OCI-LY3 (cell line): ENCODE results near the gene ELAVL2.

ENCODE experiments used
- H2AFZ ChIP-seq: fragments of 200-600, 300-600 bp; shearing (Covaris generic); 2 replicates; pipeline ENCODE4 v1.6.0; 2014; ENCODE audit warnings: antibody characterized with exemption, low read depth, low read length
- H3K27ac ChIP-seq: fragments of 200-600, 300-600 bp; sonication (generic); 2 replicates; pipeline ENCODE4 v1.5.1; 2014; ENCODE audit warnings: mild to moderate bottlenecking, low read length, moderate library complexity, mixed read lengths
- H3K27me3 ChIP-seq: fragments of 200-600, 300-600 bp; sonication (generic); 2 replicates; pipeline ENCODE4 v1.6.1; 2014; ENCODE audit warnings: low read depth, low read length, mixed read lengths
- H3K36me3 ChIP-seq: fragments of 200-600, 300-600 bp; sonication (generic); replicated peaks from 2 replicates; pipeline ENCODE3; 2014; ENCODE audit warnings: low read depth, low read length, mixed read lengths
- H3K4me1 ChIP-seq: fragments of 300-600, 200-600 bp; sonication (generic); 2 replicates; pipeline ENCODE4 v1.6.1; 2014; ENCODE audit warnings: low read length, mixed read lengths
- H3K4me2 ChIP-seq: fragments of 200-600, 300-600 bp; sonication (generic); 2 replicates; pipeline ENCODE4 v1.6.1; 2014; ENCODE audit warnings: low read length, mixed read lengths
- H3K4me3 ChIP-seq: fragments of 300-600, 200-600 bp; sonication (generic); 2 replicates; pipeline ENCODE4 v1.5.1; 2014; ENCODE audit warnings: antibody characterized with exemption, mild to moderate bottlenecking, low read length, moderate library complexity
- H3K79me2 ChIP-seq: fragments of 300-600, 200-600 bp; shearing (Covaris generic); 2 replicates; pipeline ENCODE4 v1.6.1; 2014; ENCODE audit warnings: mild to moderate bottlenecking, low read length, mixed read lengths
- H3K9ac ChIP-seq: fragments of 300-600, 200-600 bp; shearing (Covaris generic); 2 replicates; pipeline ENCODE4 v1.6.0; 2014; ENCODE audit warnings: mild to moderate bottlenecking, low read length, moderate library complexity
- H3K9me3 ChIP-seq: fragments of 200-600, 300-600 bp; shearing (Covaris generic); 2 replicates; pipeline ENCODE4 v1.6.1; 2014; ENCODE audit warnings: low read length, mixed read lengths; ENCODE audit not compliant: insufficient read depth
- H4K20me1 ChIP-seq: fragments of 200-600, 300-600 bp; sonication (generic); 2 replicates; pipeline ENCODE4 v1.6.1; 2016; ENCODE audit warnings: low read length, mixed read lengths; ENCODE audit not compliant: insufficient read depth
- CTCF ChIP-seq: fragments of 200-600, 300-600 bp; sonication (generic); IDR thresholded peaks from 2 replicates; pipeline ENCODE4 v1.5.1; 2014; ENCODE audit warnings: antibody characterized with exemption, low read length, low read depth
- EZH2phosphoT487 ChIP-seq: fragments of 200-600 bp; shearing (Covaris generic); IDR thresholded peaks from 2 replicates; pipeline ENCODE4 v1.6.1; 2018; ENCODE audit warnings: antibody characterized with exemption, mixed run types, low read depth

ELAVL2 gene

GRCh38 chr9:23783509-23783908 is 42.5 kb downstream of the ELAVL2 start:
- Histone ChIP-seq H3K36me3 (no peaks in the 10 kb centered on the region), H3K9me3 (no peaks in the 10 kb centered on the region), H3K9ac (no peak overlapping the region)

GRCh38 chr9:23779220-23779619 is 46.8 kb downstream of the ELAVL2 start:
- H2AFZ ChIP-seq, result no peak overlapping the region
- H3K27ac ChIP-seq, result no peak overlapping the region
- no peaks in the 10 kb centered on the region for H3K79me2 ChIP-seq
- no peaks in the 10 kb centered on the region for H3K9me3 ChIP-seq
- TF ChIP-seq CTCF, result no peak
- no peak for TF ChIP-seq EZH2phosphoT487
- H3K4me2 ChIP-seq, result no peak overlapping the region
- H4K20me1 ChIP-seq, result no peaks in the 10 kb centered on the region
- H3K36me3 ChIP-seq, result no peaks in the 10 kb centered on the region
- no peak overlapping the region for H3K4me3 ChIP-seq
- no peaks in the 10 kb centered on the region for H3K27me3 ChIP-seq
- H3K4me1 ChIP-seq, result no peaks in the 10 kb centered on the region; the same call in 1 of the 2 replicates
- no peak overlapping the region for H3K9ac ChIP-seq

More at GRCh38 chr9:23783509-23783908, 42.5 kb downstream of the ELAVL2 start:
- Histone ChIP-seq H3K79me2 (no peaks in the 10 kb centered on the region), H3K27me3 (no peaks in the 10 kb centered on the region), H3K4me2 (no peak overlapping the region), H2AFZ (no peak overlapping the region), H3K4me3 (no peak overlapping the region), H3K27ac (no peak overlapping the region), H4K20me1 (no peaks in the 10 kb centered on the region), H3K4me1 (no peaks in the 10 kb centered on the region; the same call in 1 of the 2 replicates)
- TF ChIP-seq CTCF, result no peak
- TF ChIP-seq EZH2phosphoT487, result no peak

- Histone ChIP-seq H2AFZ (no peak overlapping the region), H3K9me3 (no peaks in the 10 kb centered on the region), H3K36me3 (no peaks in the 10 kb centered on the region), H3K79me2 (no peaks in the 10 kb centered on the region), H3K27me3 (no peaks in the 10 kb centered on the region), H3K27ac (no peak overlapping the region), H3K4me3 (no peak overlapping the region), H3K9ac (no peak overlapping the region), H3K4me2 (no peak overlapping the region), H3K4me1 (no peaks in the 10 kb centered on the region), H4K20me1 (no peaks in the 10 kb centered on the region)
- TF ChIP-seq EZH2phosphoT487, result no peak
Observed at GRCh38 chr9:23777328-23777727, 48.7 kb downstream of the ELAVL2 start.

GRCh38 chr9:23775549-23775948 is 50.5 kb downstream of the ELAVL2 start:
- Histone ChIP-seq H3K27ac (no peak overlapping the region), H2AFZ (no peak overlapping the region), H3K36me3 (no peaks in the 10 kb centered on the region), H3K4me2 (no peak overlapping the region), H3K9me3 (no peaks in the 10 kb centered on the region), H3K79me2 (no peaks in the 10 kb centered on the region), H3K27me3 (no peaks in the 10 kb centered on the region), H3K4me1 (no peaks in the 10 kb centered on the region), H3K9ac (no peak overlapping the region), H4K20me1 (no peaks in the 10 kb centered on the region), H3K4me3 (no peak overlapping the region)
- TF ChIP-seq CTCF, result no peak

- H3K4me3 ChIP-seq, result no peak overlapping the region
- H3K4me1 ChIP-seq, result no peaks in the 10 kb centered on the region
- no peak overlapping the region for H3K4me2 ChIP-seq
- no peak for TF ChIP-seq CTCF
- TF ChIP-seq EZH2phosphoT487, result no peak
- no peak overlapping the region for H3K27ac ChIP-seq
- no peaks in the 10 kb centered on the region for H3K27me3 ChIP-seq
- no peaks in the 10 kb centered on the region for H3K9me3 ChIP-seq
- no peak overlapping the region for H2AFZ ChIP-seq
- no peaks in the 10 kb centered on the region for H3K36me3 ChIP-seq
- no peak overlapping the region for H3K9ac ChIP-seq
- H4K20me1 ChIP-seq, result no peaks in the 10 kb centered on the region
- no peaks in the 10 kb centered on the region for H3K79me2 ChIP-seq
Observed at GRCh38 chr9:23774266-23774665, 51.8 kb downstream of the ELAVL2 start.
